ENCODE results near the gene GDPD5. TPM values are rescaled to one million over a fixed set of nuclear protein-coding genes. Genes with fewer than 3 reads are reported as not detected.
A peak's percentile ranks its signal among the peaks of the same experiment; 100 is the strongest.

Gene GDPD5
- total and polyA plus RNA-seq, 4 experiments from 2014 or later = 11.0 to 160 (median 85.7) TPM

DNA sequence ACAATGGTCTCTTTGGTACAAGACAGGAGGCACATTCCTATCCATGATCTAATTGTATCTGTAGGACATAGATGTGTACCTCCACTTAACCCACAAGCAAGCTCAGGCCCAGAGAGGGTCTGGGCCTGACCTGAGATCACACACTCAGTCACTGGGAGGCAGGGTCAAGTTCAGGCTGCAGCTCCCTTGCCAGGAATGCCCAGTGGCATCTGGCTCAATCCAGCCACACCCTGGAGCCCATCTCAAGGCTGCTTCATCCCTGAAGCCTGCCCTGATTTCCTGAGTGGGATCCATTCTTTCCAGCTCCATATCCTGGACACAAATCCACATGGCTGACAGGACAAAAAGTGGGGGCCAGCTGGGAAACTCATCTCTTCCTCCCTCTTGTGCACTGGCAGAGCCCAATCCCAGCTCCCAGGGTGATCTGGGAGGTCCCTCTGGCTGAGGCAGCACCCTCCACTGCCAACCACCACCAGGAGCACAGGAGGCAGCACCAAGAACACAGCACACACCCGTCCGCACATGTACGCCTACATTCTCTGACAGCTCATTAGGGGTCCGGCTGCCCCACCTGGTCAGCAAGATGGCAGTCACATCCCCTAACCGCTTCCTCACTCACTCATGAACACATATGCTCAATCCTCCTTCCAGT, 53.5 kb downstream of the GDPD5 start:
- intact Hi-C loops (cut with micrococcal nuclease) = no loop called here
- Mint-ChIP-seq H3K36me3 (peaks cover 7 to 31% of the 10 kb centered on the region in 2 donors), H3K4me3 (no peak overlapping the region), H3K27me3 (no peaks in the 10 kb centered on the region), H3K9me3 (no peaks in the 10 kb centered on the region), H3K4me1 (peaks cover 18 to 21% (median 20%) of the 10 kb centered on the region in 4 donors), H3K27ac (peak overlapping the region in 1 of 7 donors; percentile 69)
- Histone ChIP-seq H3K4me3 (ENCODE audit: low read length in 2 of 2) (no peak overlapping the region), H3K27ac (ENCODE audit: low read depth, low read length) (no peak overlapping the region), H3K27me3 (ENCODE audit: insufficient read depth, low read length) (no peaks in the 10 kb centered on the region), H3K4me1 (ENCODE audit: insufficient read depth, low read length) (peaks cover 24% of the 10 kb centered on the region), H3K9me3 (ENCODE audit: control insufficient read depth in 1 of 2, low read length in 2 of 2) (no peaks in the 10 kb centered on the region), H3K36me3 (ENCODE audit: insufficient read depth, low read length) (peaks cover 11% of the 10 kb centered on the region)
- POLR2A ChIA-PET (ENCODE audit: partially characterized antibody) = interaction anchor here (1.0 to 1.1 kb wide), 2 partner anchors 9 to 20 kb away, joined by 3 read pairs; no protein-coding TSS in a partner anchor
- CTCF ChIA-PET (ENCODE audit: partially characterized antibody) = interaction anchor here (1.1 kb wide), 1 partner anchor 28 kb away, joined by 5 read pairs; no protein-coding TSS in a partner anchor
- DNase-seq = no peak

DNA sequence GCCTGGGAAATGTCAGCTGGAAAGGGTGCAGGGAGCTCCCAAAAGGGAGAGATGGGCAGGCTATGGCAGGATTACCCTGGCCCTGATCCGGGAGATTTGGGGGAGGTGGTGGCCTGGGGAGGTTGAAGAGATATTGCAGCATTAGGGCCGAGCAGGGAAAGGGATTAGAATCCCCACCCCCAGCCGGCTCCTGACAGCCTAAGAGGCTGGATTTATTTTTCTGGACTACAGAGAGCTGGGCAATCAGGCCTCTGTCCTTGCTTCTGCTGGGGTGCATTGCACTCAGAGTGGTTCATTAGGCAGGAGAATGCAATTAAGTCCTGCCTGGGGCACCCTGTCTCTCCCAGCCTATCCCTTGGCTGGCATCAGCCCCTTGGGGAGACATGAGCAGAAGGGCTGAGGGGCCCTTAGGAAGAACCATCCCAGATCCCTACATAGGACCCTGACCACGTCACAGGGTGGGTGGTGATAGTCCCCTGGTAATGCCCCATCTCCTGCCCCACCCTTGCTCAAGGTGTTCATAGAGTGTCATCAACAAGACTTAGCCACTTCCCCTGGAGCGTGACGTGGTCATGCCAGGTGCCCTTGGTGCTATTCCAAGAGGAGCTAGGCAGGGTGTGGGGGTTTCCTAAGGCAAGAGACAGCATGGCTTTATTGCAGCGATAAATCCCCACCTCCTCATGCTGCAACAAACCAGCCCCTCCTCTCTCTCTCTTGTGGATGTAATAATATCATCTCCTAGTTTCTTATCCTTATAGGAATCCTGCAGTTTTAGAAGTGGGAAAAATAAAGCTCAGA, 54.4 kb downstream of the GDPD5 start:
- ChIA-PET CTCF (ENCODE audit: partially characterized antibody) (interaction anchor here (1.1 kb wide), 1 partner anchor 27 kb away, joined by 5 read pairs; no protein-coding TSS in a partner anchor), POLR2A (ENCODE audit: partially characterized antibody) (interaction anchor here (1.0 kb wide), 1 partner anchor 8 kb away, joined by 3 read pairs; no protein-coding TSS in a partner anchor)
- H3K4me3 ChIP-seq (ENCODE audit: low read length in 2 of 2) = no peak overlapping the region
- peaks cover 16 to 20% (median 17%) of the 10 kb centered on the region in 4 donors for H3K4me1 Mint-ChIP-seq
- H3K27ac Mint-ChIP-seq = no peak overlapping the region
- H3K27me3 ChIP-seq (ENCODE audit: insufficient read depth, low read length) = no peaks in the 10 kb centered on the region
- H3K27ac ChIP-seq (ENCODE audit: low read depth, low read length) = no peak overlapping the region
- peaks cover 18% of the 10 kb centered on the region for H3K4me1 ChIP-seq (ENCODE audit: insufficient read depth, low read length)
- H3K9me3 Mint-ChIP-seq = no peaks in the 10 kb centered on the region
- H3K36me3 Mint-ChIP-seq = peaks cover 7 to 31% of the 10 kb centered on the region in 2 donors
- peaks cover 11% of the 10 kb centered on the region for H3K36me3 ChIP-seq (ENCODE audit: insufficient read depth, low read length)
- H3K4me3 Mint-ChIP-seq = no peak overlapping the region
- no peaks in the 10 kb centered on the region for H3K27me3 Mint-ChIP-seq
- DNase-seq = no peak
- intact Hi-C loops (cut with micrococcal nuclease) = no loop called here
- H3K9me3 ChIP-seq (ENCODE audit: control insufficient read depth in 1 of 2, low read length in 2 of 2) = no peaks in the 10 kb centered on the region

DNA sequence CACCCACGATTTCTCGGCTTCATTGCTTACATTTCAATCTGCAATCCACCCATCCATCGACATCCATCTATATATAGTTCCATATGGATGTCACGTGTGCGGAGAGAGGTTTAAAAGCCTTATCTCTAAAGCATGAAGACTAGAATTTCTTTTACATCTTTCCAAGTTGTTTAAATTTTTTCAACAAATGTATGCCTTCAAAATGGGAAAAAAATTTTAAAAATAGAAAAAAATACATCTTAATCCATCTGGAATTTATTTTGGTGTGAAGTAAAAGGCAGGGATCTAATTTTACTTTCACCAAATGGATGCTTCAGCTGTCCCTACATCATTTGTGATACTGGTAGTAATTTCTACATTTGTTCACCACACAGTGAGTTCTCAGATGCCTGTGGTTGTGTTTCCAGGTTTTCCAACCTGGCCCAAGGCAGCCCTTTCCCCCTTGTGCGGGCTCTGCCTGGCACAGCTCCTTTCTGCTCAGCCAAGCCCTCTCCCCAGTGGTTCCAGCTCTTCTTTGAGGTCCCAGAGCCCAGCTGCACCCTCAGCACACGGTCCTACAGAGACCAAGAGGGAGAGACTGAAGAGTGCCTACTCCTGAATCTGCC, 55.2 kb downstream of the GDPD5 start:
- H3K27ac Mint-ChIP-seq = peak overlapping the region in 1 of 7 donors; percentile 23

GRCh38 chr11:75469785-75470405, 55.8 kb downstream of the GDPD5 start:
- no peaks in the 10 kb centered on the region for H3K27me3 Mint-ChIP-seq
- Histone ChIP-seq H3K36me3 (ENCODE audit: insufficient read depth, low read length) (peaks cover 11% of the 10 kb centered on the region), H3K4me3 (ENCODE audit: low read length in 2 of 2) (no peak overlapping the region), H3K4me1 (ENCODE audit: insufficient read depth, low read length) (peaks cover 3% of the 10 kb centered on the region), H3K27me3 (ENCODE audit: insufficient read depth, low read length) (no peaks in the 10 kb centered on the region), H3K9me3 (ENCODE audit: control insufficient read depth in 1 of 2, low read length in 2 of 2) (no peaks in the 10 kb centered on the region), H3K27ac (ENCODE audit: low read depth, low read length) (no peak overlapping the region)
- no peak for DNase-seq
- H3K27ac Mint-ChIP-seq = peak overlapping the region in 2 of 7 donors; percentile 68 to 88
- POLR2A ChIA-PET (ENCODE audit: partially characterized antibody) = no interaction called here
- no peaks in the 10 kb centered on the region for H3K9me3 Mint-ChIP-seq
- H3K4me1 Mint-ChIP-seq = peaks cover 3 to 5% (median 5%) of the 10 kb centered on the region in 4 donors
- intact Hi-C loops (cut with micrococcal nuclease) = no loop called here
- peaks cover 7 to 33% of the 10 kb centered on the region in 2 donors for H3K36me3 Mint-ChIP-seq
- CTCF ChIA-PET (ENCODE audit: partially characterized antibody) = interaction anchor here (1.2 kb wide), 1 partner anchor 63 kb away, joined by 5 read pairs; no protein-coding TSS in a partner anchor
- no peak overlapping the region for H3K4me3 Mint-ChIP-seq

More for the DNA sequence above, 55.2 kb downstream of the GDPD5 start:
- Mint-ChIP-seq H3K4me3 (no peak overlapping the region), H3K4me1 (peaks cover 9 to 12% (median 10%) of the 10 kb centered on the region in 4 donors), H3K36me3 (peaks cover 7 to 32% of the 10 kb centered on the region in 2 donors), H3K9me3 (no peaks in the 10 kb centered on the region), H3K27me3 (no peaks in the 10 kb centered on the region)
- no peak for DNase-seq
- H3K36me3 ChIP-seq (ENCODE audit: insufficient read depth, low read length) = peaks cover 11% of the 10 kb centered on the region
- no peak overlapping the region for H3K27ac ChIP-seq (ENCODE audit: low read depth, low read length)
- no peaks in the 10 kb centered on the region for H3K9me3 ChIP-seq (ENCODE audit: control insufficient read depth in 1 of 2, low read length in 2 of 2)
- POLR2A ChIA-PET (ENCODE audit: partially characterized antibody) = no interaction called here
- H3K4me3 ChIP-seq (ENCODE audit: low read length in 2 of 2) = no peak overlapping the region
- CTCF ChIA-PET (ENCODE audit: partially characterized antibody) = interaction anchor here (1.2 kb wide), 1 partner anchor 63 kb away, joined by 5 read pairs; no protein-coding TSS in a partner anchor
- no peaks in the 10 kb centered on the region for H3K27me3 ChIP-seq (ENCODE audit: insufficient read depth, low read length)
- H3K4me1 ChIP-seq (ENCODE audit: insufficient read depth, low read length) = peaks cover 10% of the 10 kb centered on the region
- intact Hi-C loops (cut with micrococcal nuclease) = no loop called here

GRCh38 chr11:75468534-75469340, 57.0 kb downstream of the GDPD5 start:
- CTCF ChIA-PET (ENCODE audit: partially characterized antibody) = interaction anchor here (1.3 kb wide), 1 partner anchor 23 kb away, joined by 4 read pairs; no protein-coding TSS in a partner anchor
- Histone ChIP-seq H3K9me3 (ENCODE audit: control insufficient read depth in 1 of 2, low read length in 2 of 2) (no peaks in the 10 kb centered on the region), H3K4me1 (ENCODE audit: insufficient read depth, low read length) (no peaks in the 10 kb centered on the region), H3K36me3 (ENCODE audit: insufficient read depth, low read length) (peaks cover 11% of the 10 kb centered on the region), H3K4me3 (ENCODE audit: low read length in 2 of 2) (no peak overlapping the region), H3K27ac (ENCODE audit: low read depth, low read length) (no peak overlapping the region), H3K27me3 (ENCODE audit: insufficient read depth, low read length) (no peaks in the 10 kb centered on the region)
- intact Hi-C loops (cut with micrococcal nuclease) = no loop called here
- Mint-ChIP-seq H3K36me3 (peaks cover 7 to 32% of the 10 kb centered on the region in 2 donors), H3K4me1 (peaks cover 0 to 6% (median 4%) of the 10 kb centered on the region in 4 donors), H3K27ac (peak overlapping the region in 1 of 7 donors; percentile 84), H3K4me3 (no peak overlapping the region), H3K27me3 (no peaks in the 10 kb centered on the region), H3K9me3 (no peaks in the 10 kb centered on the region)
- no peak for DNase-seq
- POLR2A ChIA-PET (ENCODE audit: partially characterized antibody) = no interaction called here

GRCh38 chr11:75467881-75468280, 57.9 kb downstream of the GDPD5 start:
- POLR2A ChIA-PET (ENCODE audit: partially characterized antibody) = no interaction called here
- Mint-ChIP-seq H3K4me1 (peaks cover 0 to 7% (median 4%) of the 10 kb centered on the region in 4 donors), H3K4me3 (no peak overlapping the region), H3K9me3 (no peaks in the 10 kb centered on the region), H3K27me3 (no peaks in the 10 kb centered on the region), H3K36me3 (peaks cover 8 to 33% of the 10 kb centered on the region in 2 donors), H3K27ac (no peak overlapping the region)
- DNase-seq = no peak
- Histone ChIP-seq H3K4me1 (ENCODE audit: insufficient read depth, low read length) (no peaks in the 10 kb centered on the region), H3K27ac (ENCODE audit: low read depth, low read length) (no peak overlapping the region), H3K9me3 (ENCODE audit: control insufficient read depth in 1 of 2, low read length in 2 of 2) (no peaks in the 10 kb centered on the region), H3K4me3 (ENCODE audit: low read length in 2 of 2) (no peak overlapping the region), H3K36me3 (ENCODE audit: insufficient read depth, low read length) (peaks cover 11% of the 10 kb centered on the region), H3K27me3 (ENCODE audit: insufficient read depth, low read length) (no peaks in the 10 kb centered on the region)
- intact Hi-C loops (cut with micrococcal nuclease) = no loop called here
- CTCF ChIA-PET (ENCODE audit: partially characterized antibody) = interaction anchor here (1.3 kb wide), 1 partner anchor 23 kb away, joined by 4 read pairs; no protein-coding TSS in a partner anchor

Data from CD4-positive, alpha-beta memory T cell (primary cell).